IgD-negative memory B cell (primary cell): Measurements from ENCODE around the gene MED15. TPM values are rescaled to one million over a fixed set of nuclear protein-coding genes. Genes with fewer than 3 reads are reported as not detected.
A peak's percentile ranks its signal among the peaks of the same experiment; 100 is the strongest.

ENCODE experiments used
- H3K27ac Mint-ChIP-seq, 3 donors: one replicate each; pipeline ENCODE4 v1.8.0; 2020 to 2022; ENCODE audit warnings: mild to moderate bottlenecking in 3 of 3, mixed read lengths in 3 of 3, moderate library complexity in 1 of 3
- H3K27me3 Mint-ChIP-seq: one replicate; pipeline ENCODE4 v1.8.0; 2021; ENCODE audit warnings: mixed read lengths
- H3K36me3 Mint-ChIP-seq: one replicate; pipeline ENCODE4 v1.8.0; 2020; ENCODE audit warnings: mild to moderate bottlenecking, mixed read lengths
- H3K4me1 Mint-ChIP-seq, 3 donors: one replicate each; pipeline ENCODE4 v1.8.0; 2020 to 2022; ENCODE audit warnings: mixed read lengths in 3 of 3, mild to moderate bottlenecking in 1 of 3
- H3K4me3 Mint-ChIP-seq, 4 donors: one replicate each; pipeline ENCODE4 v1.8.0; 2020 to 2022; ENCODE audit warnings: mild to moderate bottlenecking in 4 of 4, mixed read lengths in 4 of 4, moderate library complexity in 3 of 4
- H3K9me3 Mint-ChIP-seq, 3 donors: one replicate each; pipeline ENCODE4 v1.8.0; 2020 to 2021; ENCODE audit warnings: mixed read lengths in 3 of 3, mild to moderate bottlenecking in 1 of 3
- polyA plus RNA-seq: library from polyadenylated mRNA; unstranded; fragments of 300-500 nt; fragmentation: Illumina TruSeq; gene quantifications from one replicate; pipeline ENCODE4 v1.2.3, GENCODE V29; 2021

MED15 gene
- polyA plus RNA-seq, 1 donor from 2014 or later = 50.2 TPM

DNA sequence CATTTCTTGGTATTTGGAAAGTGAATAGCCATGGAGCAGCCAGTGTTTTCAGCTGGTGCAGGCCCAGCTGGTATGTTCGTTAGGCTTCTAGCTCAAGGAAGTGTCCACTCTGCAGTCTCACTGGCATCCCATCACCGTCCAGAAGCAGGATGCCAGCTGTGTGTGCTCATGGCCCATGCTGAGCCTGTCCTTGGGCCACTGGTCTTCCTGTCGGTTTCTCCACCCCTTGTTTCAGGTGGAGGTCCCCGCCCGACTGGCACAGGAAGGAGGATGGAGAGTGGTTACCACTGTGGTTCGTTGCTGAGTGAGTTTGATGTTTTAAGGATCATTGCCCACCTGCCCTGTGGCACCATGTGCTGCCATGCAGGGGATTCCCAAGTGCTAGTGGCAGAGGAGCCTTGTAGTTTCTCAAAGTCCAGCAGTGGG, 63.7 kb downstream of the MED15 start:
- H3K27me3 Mint-ChIP-seq = no peaks in the 10 kb centered on the region
- H3K27ac Mint-ChIP-seq = peak overlapping the region in 2 of 3 donors; percentile 25 to 90
- H3K4me3 Mint-ChIP-seq = no peak overlapping the region
- peaks cover 9 to 13% (median 12%) of the 10 kb centered on the region in 3 donors for H3K4me1 Mint-ChIP-seq
- H3K36me3 Mint-ChIP-seq = peaks cover 2% of the 10 kb centered on the region
- H3K9me3 Mint-ChIP-seq = no peaks in the 10 kb centered on the region

DNA sequence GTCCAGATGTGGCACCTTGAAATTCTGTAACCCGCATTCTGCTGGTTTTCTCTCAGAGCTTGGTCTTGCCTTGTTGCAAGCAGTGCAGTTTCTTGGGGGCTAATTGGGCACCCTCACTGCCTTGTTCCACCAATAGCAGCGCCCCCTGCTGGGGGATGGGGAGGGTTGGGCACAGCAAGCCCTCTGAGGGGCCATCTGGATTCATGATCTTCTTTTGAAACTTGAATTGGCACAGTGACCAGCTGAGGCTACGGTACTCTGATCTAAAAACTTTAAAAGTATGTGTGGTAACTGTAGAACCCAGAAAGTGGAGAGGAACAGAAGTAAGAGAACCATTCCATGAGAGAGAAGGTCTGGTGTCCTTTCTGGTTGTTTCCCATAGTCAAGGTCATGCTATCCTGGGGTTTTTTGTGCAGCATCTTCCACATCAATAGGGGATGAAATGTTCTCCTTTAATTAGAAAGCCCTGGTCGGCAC, 64.2 kb downstream of the MED15 start:
- no peaks in the 10 kb centered on the region for H3K27me3 Mint-ChIP-seq
- no peak overlapping the region for H3K4me3 Mint-ChIP-seq
- H3K4me1 Mint-ChIP-seq = peaks cover 11 to 15% (median 13%) of the 10 kb centered on the region in 3 donors
- peaks cover 2% of the 10 kb centered on the region for H3K36me3 Mint-ChIP-seq
- no peaks in the 10 kb centered on the region for H3K9me3 Mint-ChIP-seq
- peak overlapping the region in 1 of 3 donors; percentile 25 for H3K27ac Mint-ChIP-seq

DNA sequence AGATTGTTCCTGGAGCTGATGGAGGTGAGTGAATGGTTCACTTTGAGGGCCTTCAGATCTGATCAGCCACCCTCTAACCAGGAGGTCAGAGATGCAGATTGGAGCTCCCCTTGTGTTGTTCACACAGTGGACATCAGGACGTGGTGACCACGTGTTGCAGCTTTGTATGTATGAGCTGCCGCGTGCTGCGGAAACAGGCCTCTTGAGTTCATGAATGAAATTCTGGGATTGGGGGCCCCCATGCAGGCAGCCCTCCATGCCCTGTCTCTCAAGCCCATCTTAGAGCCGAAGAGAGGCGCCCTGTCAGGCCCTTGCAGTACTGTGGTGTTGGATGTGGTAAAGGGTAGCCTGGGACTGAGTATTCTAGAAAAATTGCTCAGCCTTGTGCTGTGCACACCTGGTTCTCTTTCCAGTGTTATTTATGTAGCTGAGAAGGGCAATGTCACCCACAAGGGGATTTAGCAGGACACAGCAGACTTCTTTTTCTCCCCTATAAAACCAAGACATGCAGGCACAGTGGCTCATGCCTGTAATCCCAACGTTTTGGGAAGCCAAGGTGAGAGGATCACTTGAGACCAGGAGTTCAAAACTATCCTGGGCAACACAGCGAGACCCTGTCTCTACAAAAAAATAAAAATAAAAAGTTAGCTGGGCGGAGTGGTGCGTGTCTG, 64.9 kb downstream of the MED15 start:
- Mint-ChIP-seq H3K4me1 (peaks cover 12 to 17% (median 13%) of the 10 kb centered on the region in 3 donors), H3K27ac (peak overlapping the region in 1 of 3 donors; percentile 16), H3K4me3 (no peak overlapping the region), H3K36me3 (peaks cover 2% of the 10 kb centered on the region), H3K9me3 (no peaks in the 10 kb centered on the region), H3K27me3 (no peaks in the 10 kb centered on the region)

DNA sequence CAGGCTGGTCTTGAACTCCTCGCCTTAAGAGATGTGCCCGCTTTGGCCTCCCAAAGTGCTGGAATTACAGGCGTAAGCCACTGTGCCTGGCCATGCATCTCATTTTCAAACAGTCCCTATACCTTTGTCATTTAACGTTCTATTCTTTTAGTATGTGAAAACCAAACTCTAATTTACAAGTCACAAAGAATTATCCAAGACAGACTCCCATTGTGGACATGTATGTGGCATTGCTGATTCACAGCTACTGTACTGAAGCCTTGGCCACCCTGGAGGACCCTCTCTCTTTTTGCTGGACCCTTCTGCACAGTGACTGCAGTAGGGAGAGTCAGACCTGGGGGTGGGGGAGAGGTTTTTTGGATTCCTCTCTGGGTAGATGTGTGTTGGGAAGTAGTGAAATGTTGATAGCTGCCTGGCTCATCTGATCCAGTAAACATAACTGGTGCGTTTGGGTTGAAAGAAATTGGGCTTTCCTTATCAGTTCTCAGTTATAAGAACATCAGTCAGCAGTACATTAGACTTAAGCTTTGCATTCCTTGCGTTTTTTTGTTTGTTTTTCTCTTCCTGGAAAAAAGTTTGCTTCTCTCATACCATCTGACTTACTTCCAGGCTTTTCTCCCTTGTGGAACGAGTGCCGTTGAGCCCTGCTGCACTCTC, 65.9 kb downstream of the MED15 start:
- no peak overlapping the region for H3K4me3 Mint-ChIP-seq
- peak overlapping the region in 1 of 3 donors; percentile 42 for H3K27ac Mint-ChIP-seq
- H3K27me3 Mint-ChIP-seq = no peaks in the 10 kb centered on the region
- peaks cover 9 to 17% (median 12%) of the 10 kb centered on the region in 3 donors for H3K4me1 Mint-ChIP-seq
- peaks cover 2% of the 10 kb centered on the region for H3K36me3 Mint-ChIP-seq
- H3K9me3 Mint-ChIP-seq = no peaks in the 10 kb centered on the region

DNA sequence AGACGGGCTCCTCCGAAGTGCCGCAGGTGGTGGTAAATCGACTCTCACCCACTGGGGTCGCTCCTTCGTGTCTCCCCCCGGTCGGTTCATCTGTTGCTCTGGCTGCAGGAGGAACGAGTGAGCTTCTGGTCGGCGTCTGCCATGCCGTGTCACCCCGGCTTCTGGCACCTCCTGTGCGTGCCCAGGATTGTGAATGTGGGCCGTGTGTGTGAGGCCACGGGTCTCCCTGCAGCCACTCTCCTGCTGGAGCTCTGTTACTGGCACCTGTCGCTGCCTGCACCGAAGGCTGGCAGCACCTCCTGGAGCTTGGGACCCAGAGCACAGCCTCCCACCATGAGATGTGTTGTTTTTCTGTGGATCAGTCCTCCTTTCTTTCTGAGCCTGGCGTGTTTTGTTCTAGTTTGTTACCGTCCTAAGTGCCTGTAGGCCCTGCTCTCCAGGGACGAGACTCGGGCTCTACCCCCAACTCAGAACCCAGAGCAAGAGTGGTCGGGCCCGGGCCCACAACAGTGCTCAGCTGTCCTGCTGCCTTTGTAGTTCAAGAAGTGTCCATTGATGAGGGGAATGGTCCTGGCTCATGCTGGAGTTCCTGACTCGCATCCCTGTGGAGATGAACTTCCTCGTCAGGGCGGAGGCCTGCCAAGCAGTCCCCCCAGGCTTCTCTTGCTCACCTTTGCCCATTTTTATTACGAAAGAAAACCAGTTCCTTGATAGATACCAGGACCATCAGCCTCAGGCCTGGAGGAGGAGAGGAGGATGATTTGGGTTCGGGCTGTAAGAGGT, 66.6 kb downstream of the MED15 start:
- H3K4me1 Mint-ChIP-seq = peaks cover 7 to 16% (median 8%) of the 10 kb centered on the region in 3 donors
- H3K27me3 Mint-ChIP-seq = no peaks in the 10 kb centered on the region
- peaks cover 2% of the 10 kb centered on the region for H3K36me3 Mint-ChIP-seq
- no peak overlapping the region for H3K4me3 Mint-ChIP-seq
- peak overlapping the region in 1 of 3 donors; percentile 42 for H3K27ac Mint-ChIP-seq
- no peaks in the 10 kb centered on the region for H3K9me3 Mint-ChIP-seq

DNA sequence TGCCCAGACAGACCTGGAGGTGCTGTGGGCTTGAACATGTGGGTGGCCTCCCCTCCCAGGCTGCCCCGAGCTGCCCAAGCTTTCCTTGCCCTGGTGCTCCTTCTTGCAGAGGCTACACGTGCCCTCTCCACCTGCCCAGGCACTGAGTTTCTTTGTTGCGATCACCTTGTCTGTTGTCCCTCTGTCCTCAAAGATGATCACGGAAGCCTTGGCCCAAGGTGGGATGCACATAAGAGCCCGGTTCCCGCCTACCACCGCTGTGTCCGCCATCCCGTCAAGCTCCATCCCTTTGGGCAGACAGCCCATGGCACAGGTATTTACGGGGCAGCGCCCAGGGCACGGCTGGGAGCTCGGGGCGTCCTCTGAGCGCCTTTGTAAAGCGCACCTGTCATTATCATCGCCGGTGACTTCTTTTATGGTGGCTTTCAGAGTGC, 67.5 kb downstream of the MED15 start:
- Mint-ChIP-seq H3K9me3 (no peaks in the 10 kb centered on the region), H3K36me3 (peaks cover 2% of the 10 kb centered on the region), H3K4me3 (no peak overlapping the region), H3K27me3 (no peaks in the 10 kb centered on the region), H3K27ac (no peak overlapping the region), H3K4me1 (peaks cover 2 to 9% (median 2%) of the 10 kb centered on the region in 3 donors)

DNA sequence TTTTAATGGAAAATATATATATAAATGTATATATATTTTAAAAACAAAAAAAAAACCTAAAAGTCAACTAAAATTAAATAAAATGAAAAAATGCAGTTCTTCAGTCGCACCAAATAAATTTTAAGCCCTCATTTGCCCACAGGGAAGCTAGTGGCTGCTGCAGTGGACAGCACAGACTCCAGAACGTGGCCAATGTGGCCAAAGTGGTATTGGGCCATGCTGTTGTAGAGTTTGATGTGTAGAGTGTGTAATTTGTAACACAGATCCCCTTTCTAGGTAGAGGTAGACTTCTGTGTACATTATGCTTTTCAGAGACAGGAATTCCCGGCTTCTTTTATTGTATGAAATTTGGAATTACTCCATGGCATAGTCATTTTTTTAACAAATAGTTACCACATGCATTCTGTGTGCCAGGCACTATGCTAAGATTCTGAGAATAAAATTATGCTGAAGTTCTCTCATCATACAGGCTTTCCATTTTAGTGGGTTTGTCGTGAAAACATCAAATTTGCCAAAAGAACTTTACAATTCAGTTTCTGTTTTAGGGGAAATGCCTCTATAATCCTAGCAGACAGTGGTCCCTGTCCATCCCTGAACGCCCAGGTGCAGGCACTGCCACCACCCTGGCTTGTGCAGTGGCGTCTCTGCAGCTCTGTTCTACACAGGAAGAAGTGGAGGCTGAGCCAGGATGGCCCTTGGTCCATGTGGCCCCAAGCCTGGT, 68.5 kb downstream of the MED15 start:
- peaks cover 5% of the 10 kb centered on the region for H3K36me3 Mint-ChIP-seq
- H3K4me1 Mint-ChIP-seq = peaks cover 2 to 9% (median 2%) of the 10 kb centered on the region in 3 donors
- H3K9me3 Mint-ChIP-seq = no peaks in the 10 kb centered on the region
- no peaks in the 10 kb centered on the region for H3K27me3 Mint-ChIP-seq
- peak overlapping the region in 1 of 3 donors; percentile 75 for H3K27ac Mint-ChIP-seq
- H3K4me3 Mint-ChIP-seq = no peak overlapping the region

DNA sequence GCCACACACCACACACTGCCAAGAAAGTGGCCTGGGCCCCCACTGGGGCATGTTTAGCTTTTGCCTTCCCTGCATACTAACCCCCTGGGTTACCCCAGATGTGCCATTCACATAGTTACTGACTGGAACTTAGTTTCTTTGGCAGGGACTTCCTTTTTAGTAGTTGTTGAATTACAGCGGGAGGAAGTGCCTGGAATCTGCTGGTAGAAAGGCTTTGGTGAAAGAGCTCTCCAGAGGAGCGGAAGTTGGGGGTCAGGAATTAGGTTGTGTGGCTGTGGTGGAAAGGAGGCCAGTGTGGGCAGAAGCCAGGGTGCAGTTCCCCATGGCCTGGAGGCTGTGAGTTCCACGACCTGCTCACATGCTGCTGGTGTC, 69.0 kb downstream of the MED15 start:
- H3K27ac Mint-ChIP-seq = peak overlapping the region in 2 of 3 donors; percentile 31 to 75
- H3K36me3 Mint-ChIP-seq = peaks cover 5% of the 10 kb centered on the region

DNA sequence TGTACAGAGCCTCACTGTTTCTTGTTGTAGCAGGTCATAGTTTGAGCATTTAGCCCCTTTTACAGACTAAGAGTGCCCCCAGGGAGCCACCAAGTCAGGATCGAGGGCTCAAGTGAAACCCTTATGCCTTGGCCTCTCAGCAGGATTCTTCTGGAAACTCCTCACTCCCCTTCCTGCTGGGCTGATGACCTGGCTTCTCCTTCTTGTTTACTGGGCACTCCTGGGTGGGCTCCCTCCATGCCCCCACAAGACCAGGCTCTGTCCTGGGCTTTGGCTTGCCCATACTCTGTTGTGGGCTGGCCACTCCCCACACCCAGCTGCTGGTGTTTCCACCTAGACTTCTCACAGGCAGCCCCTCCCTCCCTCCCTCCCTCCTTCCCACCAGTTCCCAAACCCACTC, 69.6 kb downstream of the MED15 start:
- H3K9me3 Mint-ChIP-seq = no peaks in the 10 kb centered on the region
- peaks cover 5% of the 10 kb centered on the region for H3K36me3 Mint-ChIP-seq
- peaks cover 0 to 5% (median 2%) of the 10 kb centered on the region in 3 donors for H3K4me1 Mint-ChIP-seq
- no peaks in the 10 kb centered on the region for H3K27me3 Mint-ChIP-seq
- H3K27ac Mint-ChIP-seq = no peak overlapping the region
- no peak overlapping the region for H3K4me3 Mint-ChIP-seq

More for the DNA sequence above, 69.0 kb downstream of the MED15 start:
- Mint-ChIP-seq H3K27me3 (no peaks in the 10 kb centered on the region), H3K4me1 (peaks cover 2 to 9% (median 2%) of the 10 kb centered on the region in 3 donors), H3K4me3 (no peak overlapping the region), H3K9me3 (no peaks in the 10 kb centered on the region)

DNA sequence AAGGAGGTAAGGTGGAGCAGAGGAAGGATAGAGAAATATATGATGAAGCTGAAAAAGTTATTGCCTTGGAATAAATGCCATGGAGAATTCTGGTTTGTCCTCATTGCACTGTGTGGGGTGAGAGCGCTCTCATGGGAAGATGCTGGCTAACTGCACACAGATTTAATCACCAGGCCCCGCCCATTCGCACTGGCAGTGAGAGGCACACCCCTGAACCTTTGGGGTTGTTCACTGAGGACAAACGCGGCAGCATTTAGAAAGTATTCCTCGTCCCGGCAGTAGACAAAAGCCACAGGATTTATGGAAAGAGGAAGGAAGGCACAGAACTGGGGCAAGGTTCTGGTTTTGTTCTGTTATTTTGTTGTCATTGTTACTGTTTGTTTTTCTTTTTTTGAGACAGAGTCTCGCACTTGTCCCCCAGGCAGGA, 70.2 kb downstream of the MED15 start:
- Mint-ChIP-seq H3K27me3 (no peaks in the 10 kb centered on the region), H3K36me3 (peaks cover 5% of the 10 kb centered on the region), H3K4me3 (no peak overlapping the region), H3K27ac (no peak overlapping the region), H3K9me3 (no peaks in the 10 kb centered on the region), H3K4me1 (peaks cover 0 to 5% (median 2%) of the 10 kb centered on the region in 3 donors)

DNA sequence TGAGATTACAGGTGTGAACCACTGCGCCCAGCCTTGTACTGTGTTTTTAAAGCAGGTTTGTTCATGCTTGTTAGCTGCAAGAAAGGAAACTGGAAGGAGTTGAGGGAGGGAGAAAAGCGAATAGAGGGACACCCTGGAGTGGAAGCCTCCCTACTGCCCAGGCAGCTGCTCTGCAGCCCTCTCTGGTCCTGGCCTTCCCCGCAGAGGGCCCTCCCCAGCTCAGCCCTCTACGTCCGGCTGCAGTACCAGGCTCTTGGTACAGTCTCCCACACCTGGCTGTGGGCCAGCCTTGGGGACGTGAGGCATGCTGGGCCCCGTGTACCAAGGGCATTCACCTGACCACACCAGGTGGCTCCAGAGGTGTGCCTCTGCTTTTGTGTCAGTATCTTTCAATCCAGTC, 70.8 kb downstream of the MED15 start:
- no peaks in the 10 kb centered on the region for H3K27me3 Mint-ChIP-seq
- no peak overlapping the region for H3K27ac Mint-ChIP-seq
- H3K9me3 Mint-ChIP-seq = no peaks in the 10 kb centered on the region
- peaks cover 3% of the 10 kb centered on the region for H3K36me3 Mint-ChIP-seq
- no peak overlapping the region for H3K4me3 Mint-ChIP-seq
- H3K4me1 Mint-ChIP-seq = peaks cover 0 to 5% (median 2%) of the 10 kb centered on the region in 3 donors

DNA sequence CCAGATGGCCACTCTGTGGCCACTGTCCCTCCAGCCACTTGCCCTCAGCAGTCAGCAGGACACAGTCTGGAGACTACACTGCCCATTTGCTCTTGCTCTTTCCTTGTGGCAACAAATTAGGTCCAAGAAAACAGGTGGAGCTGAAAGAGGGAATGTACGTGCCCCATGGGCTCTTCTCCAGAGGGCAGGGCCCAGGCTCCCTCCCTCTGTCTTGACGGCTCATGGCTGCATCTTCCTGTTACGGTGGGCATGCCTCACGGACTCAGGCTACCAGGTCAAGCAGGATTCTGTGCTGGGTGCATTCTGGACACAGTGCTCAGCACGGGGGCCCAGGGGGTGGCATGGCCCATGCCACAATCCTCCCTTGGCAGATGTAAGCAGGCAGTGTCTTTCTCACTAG, 71.3 kb downstream of the MED15 start:
- H3K9me3 Mint-ChIP-seq = no peaks in the 10 kb centered on the region
- peaks cover 0 to 5% (median 2%) of the 10 kb centered on the region in 3 donors for H3K4me1 Mint-ChIP-seq
- H3K4me3 Mint-ChIP-seq = no peak overlapping the region
- peak overlapping the region in 1 of 3 donors; percentile 43 for H3K27ac Mint-ChIP-seq
- H3K27me3 Mint-ChIP-seq = no peaks in the 10 kb centered on the region
- peaks cover 2% of the 10 kb centered on the region for H3K36me3 Mint-ChIP-seq

DNA sequence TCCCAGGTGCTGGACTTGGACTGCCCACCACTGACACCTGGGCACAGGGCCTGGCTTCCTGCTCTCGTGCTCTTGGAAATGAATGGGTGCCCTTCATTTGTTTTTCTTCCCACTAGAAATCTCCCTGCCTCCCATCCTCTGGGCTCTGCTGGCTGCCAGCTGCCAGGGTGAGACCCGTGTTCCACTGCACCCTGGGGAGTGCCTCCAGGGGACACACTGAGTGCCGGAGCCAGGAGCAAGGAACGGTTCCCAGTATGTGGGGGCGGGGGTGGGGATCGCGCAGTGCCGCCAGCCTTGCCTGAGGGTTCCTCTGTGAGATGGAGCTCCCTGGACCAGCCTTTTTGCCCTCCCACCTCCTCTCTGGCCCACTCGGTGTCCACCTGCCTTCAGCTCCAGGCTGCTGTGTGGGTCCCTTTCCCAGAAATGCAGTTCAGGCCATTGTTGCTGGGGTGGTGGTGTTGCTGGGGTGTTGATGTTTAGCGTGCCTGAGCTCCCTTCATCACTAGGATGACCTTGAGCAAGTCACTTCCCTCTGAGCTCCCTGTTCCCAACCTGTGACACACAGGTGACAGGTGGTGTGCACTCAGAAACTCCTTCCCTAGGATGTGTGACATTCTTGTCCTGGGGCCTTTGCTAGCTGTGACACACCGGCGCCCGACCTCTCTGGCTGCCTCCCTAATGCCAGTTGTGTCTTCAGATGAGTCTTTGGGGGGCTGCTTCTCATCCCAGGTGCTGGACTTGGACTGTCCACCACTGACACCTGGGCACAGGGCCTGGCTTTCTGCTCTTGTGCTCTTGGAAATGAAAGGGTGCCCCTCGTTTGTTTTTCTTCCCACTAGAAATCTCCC, 72.1 kb downstream of the MED15 start:
- Mint-ChIP-seq H3K4me1 (peaks cover 0 to 5% (median 2%) of the 10 kb centered on the region in 3 donors), H3K27me3 (no peaks in the 10 kb centered on the region), H3K9me3 (no peaks in the 10 kb centered on the region), H3K4me3 (no peak overlapping the region), H3K36me3 (peaks cover 2% of the 10 kb centered on the region), H3K27ac (peak overlapping the region in 1 of 3 donors; percentile 43)

DNA sequence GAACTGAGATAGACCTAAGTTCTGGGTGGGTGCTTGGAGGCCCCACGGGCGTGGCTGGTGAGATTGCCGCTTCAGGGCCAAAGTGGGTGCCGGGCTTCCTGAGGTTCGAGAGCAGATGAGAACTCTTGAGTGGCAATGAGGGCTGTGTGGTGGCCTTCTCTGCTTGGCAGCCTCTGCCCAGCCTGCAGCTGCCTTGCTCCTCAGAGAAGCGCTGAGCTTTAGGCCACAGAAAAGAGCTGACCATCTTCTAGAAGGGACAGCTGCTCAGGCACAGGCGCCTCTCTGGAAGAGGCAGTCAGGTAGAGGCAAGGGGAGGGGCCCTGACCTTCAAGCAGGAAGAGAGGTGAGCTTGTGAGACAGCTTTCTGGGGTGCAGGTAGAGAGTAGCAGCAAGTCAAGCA, 72.8 kb downstream of the MED15 start:
- Mint-ChIP-seq H3K4me1 (peaks cover 0 to 5% (median 2%) of the 10 kb centered on the region in 3 donors), H3K27me3 (no peaks in the 10 kb centered on the region), H3K36me3 (peaks cover 2% of the 10 kb centered on the region), H3K27ac (no peak overlapping the region), H3K9me3 (no peaks in the 10 kb centered on the region), H3K4me3 (peak overlapping the region in 1 of 4 donors; percentile 72)
